ENCODE measurements around the gene CELF2.

The CELF2 gene

DNA sequence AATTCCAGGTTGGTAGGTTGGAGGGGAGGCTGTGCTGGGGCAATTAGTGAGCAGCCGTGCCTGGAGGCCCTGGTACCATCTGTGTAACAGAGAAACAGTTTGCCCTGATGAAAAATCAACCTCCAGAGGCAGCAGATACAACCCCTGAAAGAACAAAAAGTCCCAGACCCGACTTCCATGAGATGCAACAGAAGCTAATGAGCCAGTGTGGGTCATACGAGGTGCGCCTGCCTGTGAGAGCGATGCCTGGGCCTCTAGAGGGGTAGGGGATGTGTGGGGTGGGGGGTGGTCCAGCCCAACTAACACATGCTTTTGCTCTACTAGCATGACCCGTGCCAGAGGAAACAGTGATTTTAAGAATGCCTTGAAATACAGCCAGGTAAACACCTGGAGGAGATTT, 39.3 kb downstream of the CELF2 start:
- DNase-seq (ENCODE audit: insufficient read length, low spot score) (no peak), FAIRE-seq (no peak)

DNA sequence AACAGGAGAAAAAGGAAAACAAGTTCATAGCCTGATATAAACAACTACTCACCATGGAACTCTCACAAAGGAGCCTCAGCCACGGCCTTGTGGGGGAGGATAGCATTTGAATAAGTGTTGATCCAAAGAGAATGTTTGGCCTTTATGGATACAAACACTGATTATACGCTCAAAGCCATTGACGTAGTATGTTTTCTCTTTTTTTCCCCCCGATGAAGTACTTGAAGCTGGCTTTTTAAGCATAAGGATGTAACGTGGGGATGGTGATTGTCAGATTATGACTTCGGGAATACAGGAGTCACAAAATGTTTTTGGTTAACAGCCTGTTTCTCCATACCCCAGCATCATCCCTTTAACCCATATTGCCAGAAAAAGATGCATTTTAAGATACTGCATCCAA, 39.8 kb downstream of the CELF2 start:
- DNase-seq (ENCODE audit: insufficient read length, low spot score), result no peak
- FAIRE-seq, result no peak

DNA sequence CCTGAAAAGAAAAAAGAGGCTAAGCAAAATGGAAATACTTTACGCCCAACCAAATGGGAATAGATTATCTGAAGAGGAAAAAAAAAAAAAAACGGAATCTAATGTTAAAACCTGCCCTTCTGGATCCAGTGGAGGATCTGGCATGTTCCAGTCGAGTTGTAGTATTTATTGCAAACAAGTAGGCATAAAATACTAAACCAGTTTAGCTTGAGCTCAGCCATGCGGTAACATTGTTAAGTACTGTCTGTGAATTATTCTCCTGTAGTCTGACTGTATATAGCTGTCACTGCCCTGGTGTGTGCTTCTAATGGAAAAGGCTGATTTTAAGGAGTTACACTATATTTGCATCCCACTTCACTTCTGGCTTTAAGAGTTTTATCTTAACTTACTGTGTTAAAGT, 40.3 kb downstream of the CELF2 start:
- DNase-seq (ENCODE audit: insufficient read length, low spot score), result no peak
- no peak for FAIRE-seq

DNA sequence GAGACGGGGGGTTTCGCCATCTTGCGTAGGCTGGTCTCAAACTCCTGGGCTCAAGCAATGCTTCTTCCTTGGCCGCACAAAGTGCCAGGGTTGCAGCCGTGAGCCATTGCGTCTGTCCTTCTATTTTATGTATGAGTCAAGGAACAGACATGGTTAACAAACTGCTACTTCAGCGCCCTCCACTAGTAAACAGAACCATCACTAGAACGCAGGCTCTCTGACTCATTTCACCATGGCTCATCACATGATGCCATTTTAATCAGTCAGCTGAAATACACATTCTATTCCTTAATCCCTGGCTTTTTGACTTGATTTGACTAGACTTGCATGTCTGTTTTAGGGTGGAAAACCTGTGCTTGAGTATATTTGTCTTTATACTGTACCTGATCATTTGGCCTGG, 41.3 kb downstream of the CELF2 start:
- no peak for FAIRE-seq
- no peak for DNase-seq (ENCODE audit: insufficient read length, low spot score)

DNA sequence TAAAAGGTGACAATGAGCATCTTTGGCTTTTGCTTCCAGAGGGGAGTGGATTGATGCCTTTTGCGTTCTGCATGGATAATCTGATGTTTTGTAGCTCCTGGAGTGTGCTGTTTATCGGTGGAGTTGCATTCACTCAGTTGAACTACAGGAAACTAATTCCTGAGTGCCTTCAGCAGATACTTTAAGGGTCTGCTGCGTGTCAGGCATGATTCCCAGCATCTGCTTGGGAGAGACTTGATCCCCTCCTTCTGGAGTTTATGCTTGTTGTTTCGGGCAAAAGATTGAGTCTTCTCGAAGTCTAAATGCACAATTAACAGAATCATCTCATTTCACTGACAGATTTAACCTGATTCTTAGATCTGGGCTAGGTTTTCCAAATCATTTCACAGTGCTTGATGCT, 46.2 kb downstream of the CELF2 start:
- no peak for DNase-seq (ENCODE audit: insufficient read length, low spot score)
- FAIRE-seq, result no peak

DNA sequence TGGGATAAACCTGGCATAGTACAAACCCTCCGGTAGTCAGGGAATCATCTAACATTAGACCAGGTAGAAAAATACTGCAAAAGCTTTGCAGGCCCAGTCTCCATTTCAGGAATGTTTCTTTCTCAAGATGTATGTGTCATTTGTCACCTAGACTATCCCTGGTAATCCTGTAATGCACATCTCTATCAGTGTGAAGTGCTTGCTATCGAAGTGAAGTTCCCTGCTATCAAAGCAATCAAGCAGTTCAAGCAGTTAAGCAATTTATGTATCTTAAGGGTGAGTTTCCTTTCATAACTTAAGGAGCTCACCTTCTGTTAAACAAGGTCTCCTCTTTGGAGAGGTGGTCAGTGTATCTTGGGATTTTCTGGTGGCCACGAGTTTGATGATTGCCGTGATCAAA, 47.2 kb downstream of the CELF2 start:
- DNase-seq (ENCODE audit: insufficient read length, low spot score) (no peak), FAIRE-seq (no peak)

DNA sequence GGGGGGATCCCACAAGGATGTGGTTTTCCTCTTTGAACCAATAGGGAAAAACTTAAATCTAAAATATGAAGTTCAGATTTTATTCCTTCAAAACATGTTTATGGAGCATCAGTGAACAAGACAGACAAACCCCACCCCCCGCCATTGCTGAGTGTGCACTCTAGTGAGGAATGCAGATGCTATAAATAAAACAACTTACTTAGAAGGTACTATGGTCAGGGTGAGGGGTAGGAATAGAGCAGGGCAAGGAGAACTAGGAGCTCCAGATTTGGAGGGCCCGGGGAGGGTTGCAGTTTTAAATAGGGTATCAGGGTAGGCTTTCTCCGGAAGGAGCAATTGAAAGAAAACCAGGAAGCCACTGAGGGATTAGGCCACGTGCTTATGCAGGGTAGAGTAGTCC, 47.9 kb downstream of the CELF2 start:
- DNase-seq (ENCODE audit: insufficient read length, low spot score) (no peak), FAIRE-seq (no peak)

DNA sequence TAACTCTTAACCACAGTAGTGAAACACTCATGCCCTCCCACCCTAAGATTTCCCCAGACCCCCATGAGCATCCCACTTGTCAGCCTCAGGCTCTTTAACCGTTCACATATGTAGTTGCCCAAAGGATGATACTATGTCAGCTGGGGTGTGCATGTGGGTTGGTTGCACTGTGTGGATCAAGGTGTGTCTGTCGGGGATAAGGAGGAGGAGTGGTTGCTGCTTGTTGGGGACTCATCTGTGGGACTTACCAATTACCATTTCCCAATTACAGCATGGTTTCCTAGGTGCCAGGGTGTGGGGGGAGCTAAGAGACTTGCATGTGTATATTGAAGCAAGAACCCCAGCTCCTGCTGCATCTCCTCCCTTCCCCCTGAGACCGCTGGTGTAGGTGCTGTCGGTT, 48.8 kb downstream of the CELF2 start:
- no peak for DNase-seq (ENCODE audit: insufficient read length, low spot score)
- no peak for FAIRE-seq

DNA sequence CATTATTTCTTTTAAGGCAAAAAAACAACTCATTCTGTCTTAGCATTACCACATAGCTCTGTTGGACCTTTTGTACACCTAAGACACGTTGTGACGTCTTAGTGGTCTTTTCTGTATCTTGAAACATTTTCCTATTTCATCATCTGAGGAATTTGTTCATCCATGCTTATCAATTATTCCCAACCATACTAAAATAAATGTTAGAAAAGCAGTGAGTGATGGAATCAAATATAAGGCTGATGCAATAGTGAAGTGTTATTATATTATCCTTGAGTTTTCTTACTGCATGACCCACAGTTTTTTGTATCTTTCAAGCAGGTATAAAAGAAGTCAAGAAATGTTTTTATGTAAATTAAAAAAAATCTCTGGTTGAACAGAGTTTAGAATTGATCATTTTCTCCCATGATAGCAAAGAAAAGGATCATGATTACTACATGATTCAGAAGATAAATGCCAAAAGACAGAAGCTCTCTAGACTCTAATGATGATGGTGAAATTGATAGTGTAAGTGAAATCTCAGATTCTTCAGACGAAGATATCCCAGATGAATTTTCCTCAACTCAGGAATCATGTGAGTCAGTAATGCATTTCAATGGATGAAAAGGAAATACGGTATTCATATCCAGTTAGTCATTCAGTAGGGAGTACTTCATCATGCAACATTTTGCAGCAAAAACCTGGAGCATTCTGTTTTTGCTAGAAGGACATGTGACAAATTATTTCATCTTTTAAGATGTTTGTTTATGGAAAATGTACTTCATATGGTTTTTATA, 51.4 kb downstream of the CELF2 start:
- FAIRE-seq (no peak), DNase-seq (ENCODE audit: insufficient read length, low spot score) (no peak)

DNA sequence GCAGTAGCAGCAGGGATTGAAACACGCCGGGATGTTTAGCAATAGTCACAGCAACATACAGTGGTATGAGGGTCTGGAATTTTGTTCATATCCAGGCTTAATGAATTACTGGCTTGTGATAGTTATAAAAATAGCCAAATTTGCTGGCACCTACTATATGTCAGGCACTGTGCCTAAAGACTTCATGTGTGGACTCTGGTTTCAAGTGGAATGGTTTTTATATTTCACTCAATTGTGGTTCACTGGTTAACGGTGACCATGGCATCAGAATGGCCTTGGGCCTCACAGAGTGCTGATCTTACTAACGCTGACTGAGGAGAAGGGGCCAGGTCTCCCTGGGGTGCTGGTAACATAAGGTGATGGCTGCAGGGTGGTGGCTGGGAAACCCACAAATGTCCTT, 55.7 kb downstream of the CELF2 start:
- DNase-seq (ENCODE audit: insufficient read length, low spot score), result no peak
- no peak for FAIRE-seq

DNA sequence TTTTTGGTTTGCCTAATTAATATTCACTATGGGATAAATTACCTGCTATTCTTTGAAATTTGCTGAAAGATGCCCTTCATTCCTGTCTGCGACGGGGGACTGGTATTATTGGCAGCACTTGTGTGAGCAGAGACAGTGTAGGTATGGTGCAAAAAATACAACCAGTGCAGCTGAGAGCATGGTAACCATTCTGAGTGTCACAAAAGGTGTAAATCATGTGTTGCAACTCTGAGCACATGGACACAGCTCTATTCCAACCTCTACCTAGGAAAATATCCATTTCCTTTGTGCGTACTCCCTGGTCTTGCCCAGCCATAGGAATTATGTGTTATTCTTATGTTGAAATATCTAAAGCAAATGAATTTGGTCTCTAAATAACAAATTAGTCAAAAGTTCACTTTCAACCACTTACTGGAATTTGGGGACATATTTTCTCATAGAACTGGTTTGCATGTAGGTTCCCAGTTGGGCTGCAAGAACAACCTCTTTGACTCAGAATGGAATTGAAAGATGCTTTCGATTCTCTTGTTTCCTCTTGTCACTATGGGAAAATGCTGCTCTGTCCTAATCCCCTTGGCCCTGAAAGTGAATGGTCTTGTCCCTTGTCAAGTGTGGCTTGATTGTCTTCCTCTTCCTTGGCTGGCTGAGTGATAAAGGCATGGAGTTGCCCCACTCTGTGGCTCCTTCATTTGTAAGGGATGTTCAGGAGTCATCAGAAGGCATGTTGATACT, 57.0 kb downstream of the CELF2 start:
- DNase-seq (ENCODE audit: insufficient read length, low spot score) (peak; percentile 4), FAIRE-seq (peak; percentile 73)

DNA sequence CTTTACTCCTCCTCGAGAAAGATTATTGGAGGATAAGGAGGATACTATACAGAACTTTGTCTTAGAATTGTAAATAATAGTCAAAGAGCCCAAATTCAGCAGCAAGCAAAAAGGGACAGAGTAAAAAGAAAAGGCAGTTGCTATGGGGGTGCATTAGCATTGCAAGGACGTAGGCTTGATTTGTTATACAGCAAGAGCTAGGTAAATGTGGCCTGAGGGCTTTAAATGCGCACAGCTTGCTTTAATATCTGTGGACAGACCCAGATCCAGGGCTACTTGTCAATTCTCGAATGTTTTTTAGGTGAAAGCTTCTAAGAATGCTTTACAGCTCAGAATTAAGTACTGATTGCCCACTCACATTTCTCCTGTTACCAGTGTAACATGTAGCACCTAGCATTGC, 58.5 kb downstream of the CELF2 start:
- no peak for DNase-seq (ENCODE audit: insufficient read length, low spot score)
- FAIRE-seq, result no peak

DNA sequence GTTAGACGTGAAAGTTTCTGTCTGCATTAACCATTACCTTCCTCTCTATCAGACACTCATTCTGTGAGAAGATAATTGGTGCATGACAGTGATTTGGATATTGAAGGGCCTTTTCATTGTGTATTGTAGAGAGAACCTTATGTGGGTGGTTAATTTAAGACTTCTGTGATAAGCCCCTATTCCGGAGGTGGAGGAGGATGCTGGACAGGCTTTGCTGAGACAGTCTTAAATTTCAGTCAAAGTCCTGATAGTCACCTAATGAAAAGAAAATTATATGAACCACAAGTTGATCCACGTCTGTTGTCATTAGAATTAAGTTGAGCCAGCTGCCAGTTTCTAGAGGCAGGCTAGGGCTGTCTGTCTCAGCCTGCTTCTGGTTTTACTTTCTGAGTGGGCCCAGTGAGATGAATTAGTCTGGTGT, 62.9 kb downstream of the CELF2 start:
- FAIRE-seq (peak; percentile 54), DNase-seq (ENCODE audit: insufficient read length, low spot score) (peak; percentile 15)

DNA sequence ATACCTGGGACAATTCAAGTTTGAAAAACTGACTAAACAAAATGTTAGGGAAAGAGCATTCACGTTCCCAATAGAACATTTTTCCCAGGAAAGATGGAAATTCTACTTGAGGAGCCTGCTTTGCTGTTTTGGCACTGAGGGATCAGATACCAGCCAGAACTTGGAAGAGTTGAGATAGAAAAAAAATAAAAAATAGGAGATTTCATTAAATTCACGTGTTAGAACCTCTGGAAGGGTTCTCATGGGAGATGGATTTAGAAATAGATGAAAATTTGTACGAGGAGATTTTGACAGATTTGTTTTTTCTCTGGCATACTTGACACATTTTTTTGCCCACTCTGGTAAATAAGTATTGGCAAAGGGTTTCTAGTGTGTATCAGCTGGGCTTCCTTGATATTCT, 63.7 kb downstream of the CELF2 start:
- no peak for DNase-seq (ENCODE audit: insufficient read length, low spot score)

DNA sequence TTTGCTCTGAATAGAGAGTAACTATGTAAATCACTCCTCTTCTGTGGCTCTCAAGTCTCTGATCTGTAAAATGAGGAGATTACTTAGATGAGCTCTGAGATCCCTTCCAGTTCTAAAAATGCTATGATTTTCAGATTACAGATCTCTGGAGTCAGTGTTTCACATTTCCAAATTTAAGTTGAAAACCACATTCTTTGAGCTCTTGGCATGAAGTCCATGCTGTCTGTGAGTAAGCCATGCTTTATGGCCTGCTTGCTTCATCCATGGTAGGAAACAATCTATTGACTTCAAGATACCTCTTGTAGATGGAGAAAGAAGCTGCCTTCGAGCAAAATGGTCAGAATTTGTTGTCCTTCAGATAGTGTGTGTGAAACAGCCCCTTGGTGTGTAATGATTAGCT, 64.9 kb downstream of the CELF2 start:
- FAIRE-seq (no peak), DNase-seq (ENCODE audit: insufficient read length, low spot score) (no peak)

More for the DNA sequence above, 63.7 kb downstream of the CELF2 start:
- FAIRE-seq, result no peak

DNA sequence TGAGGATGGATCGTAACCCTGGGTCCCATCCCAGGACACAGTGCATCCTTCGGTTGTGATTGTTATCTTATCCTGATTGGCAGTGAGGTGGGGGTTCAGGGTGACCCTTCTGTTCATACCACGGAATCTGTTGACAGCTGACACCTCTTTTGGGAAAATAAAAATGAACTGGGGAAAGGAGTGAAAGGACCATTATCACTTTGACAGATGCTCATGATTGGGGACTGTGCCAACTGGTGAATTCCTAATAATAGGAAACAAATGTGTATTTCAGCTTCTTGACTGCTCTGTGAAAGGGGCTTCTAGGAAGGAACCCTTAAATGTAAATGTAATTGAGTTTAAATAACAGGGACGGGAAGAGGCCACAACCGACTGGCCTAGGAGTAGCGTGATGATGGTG, 65.4 kb downstream of the CELF2 start:
- DNase-seq (ENCODE audit: insufficient read length, low spot score) (no peak), FAIRE-seq (no peak)

DNA sequence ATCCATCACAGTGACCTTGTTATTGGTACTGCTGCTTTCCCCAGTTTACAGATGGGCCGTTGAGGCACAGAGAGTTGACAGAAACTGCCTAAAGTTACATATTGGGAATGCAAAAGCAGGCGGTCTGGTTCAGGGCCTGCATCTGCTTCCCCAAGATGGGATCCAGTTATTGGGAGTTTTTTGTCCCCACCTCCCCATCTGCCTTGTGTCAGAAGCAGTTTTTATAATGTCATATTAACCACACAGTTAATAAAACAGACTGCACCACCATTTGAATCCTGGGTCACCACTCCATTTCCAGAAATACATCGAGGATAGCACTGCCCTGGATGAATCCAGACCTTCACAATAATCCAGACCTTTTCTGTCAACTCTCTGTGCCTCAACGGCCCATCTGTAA, 67.9 kb downstream of the CELF2 start:
- no peak for DNase-seq (ENCODE audit: insufficient read length, low spot score)
- no peak for FAIRE-seq

DNA sequence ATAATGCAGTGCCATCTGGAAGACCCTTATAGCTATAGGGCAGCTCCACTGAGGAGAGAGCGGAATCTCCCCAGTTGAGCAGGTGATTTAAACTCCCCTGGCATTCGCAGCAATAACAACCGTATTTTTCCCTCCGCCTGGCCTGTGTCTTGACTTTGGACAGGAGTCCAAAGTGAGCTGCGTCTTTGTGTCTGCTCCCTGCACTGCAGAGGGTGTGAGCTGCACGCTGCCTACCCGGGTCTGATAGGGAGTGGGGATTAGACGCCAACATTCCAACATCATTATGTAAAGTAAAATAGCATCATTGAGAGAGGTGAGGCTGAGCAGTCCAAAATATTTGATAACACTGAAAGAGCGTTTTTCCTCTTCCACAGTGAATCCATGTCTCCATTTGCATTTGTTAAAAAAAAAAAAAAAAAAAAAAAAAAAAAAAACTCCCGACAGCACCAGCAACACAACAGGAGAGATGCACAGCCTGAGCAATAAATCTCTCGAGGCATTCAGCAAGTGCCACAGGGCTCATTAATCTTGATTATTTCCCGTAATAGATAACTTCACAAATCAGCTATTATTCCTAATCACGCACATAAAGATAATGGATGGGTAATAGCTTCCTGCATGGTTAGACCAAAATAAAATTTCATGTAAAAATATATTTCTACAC, 68.6 kb downstream of the CELF2 start:
- DNase-seq (ENCODE audit: insufficient read length, low spot score), result no peak
- no peak for FAIRE-seq

DNA sequence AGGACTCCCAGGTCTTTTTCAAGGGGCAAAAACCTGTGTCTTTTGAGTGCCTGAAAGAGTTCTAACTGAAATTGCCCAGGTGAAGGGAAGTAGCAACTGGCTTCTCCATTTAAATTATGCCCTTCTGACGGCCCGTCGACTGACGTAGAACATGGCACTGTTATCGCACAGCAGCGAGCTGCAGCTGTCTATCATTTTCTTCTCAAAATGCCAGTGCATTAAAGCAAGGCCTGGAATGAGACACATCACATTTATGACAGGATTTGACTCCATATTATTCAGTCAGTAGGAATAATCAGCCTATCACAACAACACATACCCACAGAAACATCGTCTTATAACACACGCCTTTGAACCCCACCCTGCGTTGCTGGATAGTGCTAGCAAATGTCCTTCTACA, 69.7 kb downstream of the CELF2 start:
- DNase-seq (ENCODE audit: insufficient read length, low spot score) (no peak), FAIRE-seq (no peak)

DNA sequence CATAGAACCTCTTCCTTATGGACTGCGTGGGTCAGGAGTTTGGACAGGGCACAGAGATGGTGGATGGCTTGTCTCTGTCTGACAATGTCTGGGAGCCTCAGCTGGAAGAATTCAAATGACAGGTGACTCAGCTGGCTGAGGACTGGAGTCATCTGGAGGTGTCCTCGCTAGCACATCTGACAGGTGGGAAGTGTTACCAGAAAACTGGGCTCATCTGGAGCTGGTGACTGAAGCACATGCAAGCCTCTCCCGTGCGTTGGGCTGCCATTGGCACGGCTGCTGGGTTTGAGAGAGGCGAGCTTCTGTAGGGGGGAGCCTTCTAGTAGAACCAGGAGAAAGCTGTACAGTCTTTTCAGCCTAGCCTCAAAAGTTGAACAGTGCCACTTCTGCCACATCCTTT, 71.0 kb downstream of the CELF2 start:
- FAIRE-seq (no peak), DNase-seq (ENCODE audit: insufficient read length, low spot score) (no peak)

DNA sequence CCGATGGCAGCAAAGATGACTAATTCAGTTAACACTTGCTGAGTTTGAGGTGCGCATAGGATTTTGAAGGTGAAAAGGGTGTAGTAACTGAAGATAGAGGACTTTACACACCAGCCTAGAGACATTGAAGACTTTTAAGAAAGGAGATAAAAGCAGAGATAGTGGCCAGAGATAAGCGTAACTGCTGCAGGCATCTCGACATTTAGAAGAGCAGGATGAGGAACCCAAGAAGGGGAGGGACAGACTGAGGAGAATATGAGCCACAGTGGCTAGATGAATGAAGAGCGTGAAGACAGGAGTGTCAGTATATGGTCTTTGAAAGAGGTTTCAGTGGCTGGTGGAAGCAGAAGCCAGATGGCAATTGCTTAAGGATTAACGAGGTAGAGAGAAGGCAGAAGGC, 71.6 kb downstream of the CELF2 start:
- DNase-seq (ENCODE audit: insufficient read length, low spot score) (no peak), FAIRE-seq (no peak)

DNA sequence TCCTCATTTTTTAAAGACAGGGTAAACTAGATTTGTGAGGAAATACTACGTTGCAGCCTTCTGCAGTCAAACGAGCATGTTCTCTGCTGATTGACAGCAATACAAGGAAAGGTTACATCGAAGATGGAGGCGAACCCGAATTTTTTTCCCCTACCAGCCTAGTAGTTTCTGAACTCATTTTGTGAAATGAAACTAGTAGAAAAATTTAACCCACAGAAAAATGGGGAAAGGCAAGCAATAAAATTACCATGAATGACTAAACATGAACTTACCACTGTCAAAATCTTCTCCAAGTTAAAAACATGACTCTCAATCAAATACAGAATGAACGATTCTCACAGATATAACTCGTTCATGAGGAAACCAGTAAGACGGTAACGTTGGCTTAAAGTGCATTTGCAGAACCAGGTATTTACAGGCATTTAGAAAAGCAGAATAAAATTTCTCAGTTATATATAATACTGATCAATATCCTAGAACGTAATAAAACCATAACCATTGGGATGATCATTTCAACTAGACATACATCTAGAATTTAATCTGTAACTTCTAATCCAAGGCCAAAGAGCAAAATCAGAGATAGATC, 73.9 kb downstream of the CELF2 start:
- FAIRE-seq (peak; percentile 58), DNase-seq (ENCODE audit: insufficient read length, low spot score) (no peak)

Data from GM19239 (cell line).